Spleen (tissue), 7 donors: ENCODE measurements around the gene KIF16B.

Experiments used
- POLR2A ChIP-seq, 3 donors: fragments of 450-650 bp; IDR thresholded peaks; one replicate each; pipeline ENCODE4 v1.5.1; 2017; ENCODE audit warnings: antibody characterized with exemption in 3 of 3, mild to moderate bottlenecking in 1 of 3
- TF ChIP-seq, protein P1 (sequence below), 11 experiments: fragments of 200-600 bp in 7 of 11; fragments of 450-650 bp in 4 of 11; sonication (generic) in 4 of 11; IDR thresholded peaks in 8 of 11; conservative IDR thresholded peaks in 3 of 11; 1 replicate in 7 of 11; 2 replicates in 4 of 11; pipeline versions ENCODE4 v1.4.0 to v1.8.0; 2016 to 2021; ENCODE audit warnings: antibody characterized with exemption in 11 of 11, inconsistent platforms in 4 of 11, mild to moderate bottlenecking in 1 of 11
- donor health status: DM: no; HTN: no; CAD: no; lungs with moderate emphysema.
- donor health status: DM: no; HTN: no; CAD: no.
- donor health status: DM: no; HTN: no; CAD: no.

DNA sequence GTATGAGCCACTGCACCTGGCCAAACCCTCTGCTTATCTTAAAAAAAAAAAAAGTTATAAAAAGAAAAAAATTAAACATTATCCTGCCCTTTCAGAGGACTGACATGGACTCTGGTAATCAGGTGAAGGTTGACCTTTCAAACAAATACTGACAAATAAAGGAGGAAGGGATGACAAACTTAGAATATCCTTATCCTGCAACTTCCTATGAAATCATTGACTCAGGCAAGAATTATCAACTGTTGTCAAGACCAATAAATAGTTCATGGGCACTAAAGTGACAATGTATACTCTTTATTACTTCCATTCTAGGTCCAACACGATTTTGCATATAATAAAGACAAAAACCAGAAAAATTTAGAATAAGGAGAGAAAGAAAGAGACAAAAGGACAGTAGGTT lies 117.9 kb downstream of the KIF16B start:
- TF ChIP-seq POLR2A (IDR thresholded peaks at IDR 0.05): no peak
- TF ChIP-seq, protein P1, sequence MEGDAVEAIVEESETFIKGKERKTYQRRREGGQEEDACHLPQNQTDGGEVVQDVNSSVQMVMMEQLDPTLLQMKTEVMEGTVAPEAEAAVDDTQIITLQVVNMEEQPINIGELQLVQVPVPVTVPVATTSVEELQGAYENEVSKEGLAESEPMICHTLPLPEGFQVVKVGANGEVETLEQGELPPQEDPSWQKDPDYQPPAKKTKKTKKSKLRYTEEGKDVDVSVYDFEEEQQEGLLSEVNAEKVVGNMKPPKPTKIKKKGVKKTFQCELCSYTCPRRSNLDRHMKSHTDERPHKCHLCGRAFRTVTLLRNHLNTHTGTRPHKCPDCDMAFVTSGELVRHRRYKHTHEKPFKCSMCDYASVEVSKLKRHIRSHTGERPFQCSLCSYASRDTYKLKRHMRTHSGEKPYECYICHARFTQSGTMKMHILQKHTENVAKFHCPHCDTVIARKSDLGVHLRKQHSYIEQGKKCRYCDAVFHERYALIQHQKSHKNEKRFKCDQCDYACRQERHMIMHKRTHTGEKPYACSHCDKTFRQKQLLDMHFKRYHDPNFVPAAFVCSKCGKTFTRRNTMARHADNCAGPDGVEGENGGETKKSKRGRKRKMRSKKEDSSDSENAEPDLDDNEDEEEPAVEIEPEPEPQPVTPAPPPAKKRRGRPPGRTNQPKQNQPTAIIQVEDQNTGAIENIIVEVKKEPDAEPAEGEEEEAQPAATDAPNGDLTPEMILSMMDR (IDR thresholded peaks at IDR 0.05 in 8 of 11, conservative IDR thresholded peaks at IDR 0.05 in 3 of 11): no peak
